Fibroblast of skin of left quadriceps (primary cell): ENCODE measurements around the gene IPO11.

Source experiments
- DNase-seq, 2 experiments: peaks; one replicate each; pipeline ENCODE4 v3.0.0-alpha.2; 2013; ENCODE audit warnings: low read depth in 2 of 2

Gene IPO11

GRCh38 chr5:62412549-62413329, at the start of gene IPO11:
IPO11 (plus strand) TSS chr5:62412763; CDS start chr5:62437280, 24,517 bp downstream.
- DNase-seq, result peak; percentile 98

DNA sequence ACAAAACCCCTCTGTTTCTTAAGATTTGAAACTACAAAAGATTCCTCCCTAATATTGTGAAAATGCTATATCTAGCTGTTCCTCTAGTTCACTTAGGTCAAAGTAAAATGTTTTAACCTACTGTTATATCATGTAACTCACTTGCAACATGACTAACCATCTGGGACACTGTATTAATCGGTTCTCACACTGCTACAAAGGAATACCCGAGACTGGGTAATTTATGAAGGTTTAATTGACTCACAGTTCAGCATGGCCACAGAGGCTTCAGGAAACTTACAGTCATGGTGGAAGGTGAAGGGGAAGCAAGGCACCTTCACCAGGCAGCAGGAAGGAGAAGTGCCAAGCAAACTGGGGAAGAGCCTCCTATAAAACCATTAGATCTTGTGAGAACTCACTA, 43.5 kb upstream of the IPO11 start:
- no peak for DNase-seq

GRCh38 chr5:62371409-62371808, 41.2 kb upstream of the IPO11 start:
- DNase-seq, result no peak

- no peak for DNase-seq
These were observed 40.0 kb upstream of the IPO11 start for GRCh38 chr5:62372600-62372999.

DNA sequence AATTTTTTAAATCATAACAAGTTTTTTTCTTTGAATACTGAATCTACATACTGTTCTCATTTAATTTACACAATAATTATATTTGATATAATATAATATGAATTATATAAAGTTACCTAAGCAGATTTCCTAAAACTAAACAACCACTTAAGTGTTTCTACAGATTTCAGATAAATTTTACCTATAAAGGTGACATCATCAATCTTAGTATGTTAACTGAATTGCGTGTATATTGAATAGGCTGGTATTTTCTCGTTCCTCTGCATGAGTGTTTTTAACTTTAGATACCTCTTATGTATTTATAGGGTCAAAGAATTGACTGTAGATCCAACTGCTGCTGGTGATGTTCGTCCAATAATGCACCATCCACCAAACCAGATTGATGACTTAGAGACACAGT, 39.2 kb upstream of the IPO11 start:
- no peak for DNase-seq

- DNase-seq, result no peak
These were observed 38.5 kb upstream of the IPO11 start for GRCh38 chr5:62374090-62374489.

DNA sequence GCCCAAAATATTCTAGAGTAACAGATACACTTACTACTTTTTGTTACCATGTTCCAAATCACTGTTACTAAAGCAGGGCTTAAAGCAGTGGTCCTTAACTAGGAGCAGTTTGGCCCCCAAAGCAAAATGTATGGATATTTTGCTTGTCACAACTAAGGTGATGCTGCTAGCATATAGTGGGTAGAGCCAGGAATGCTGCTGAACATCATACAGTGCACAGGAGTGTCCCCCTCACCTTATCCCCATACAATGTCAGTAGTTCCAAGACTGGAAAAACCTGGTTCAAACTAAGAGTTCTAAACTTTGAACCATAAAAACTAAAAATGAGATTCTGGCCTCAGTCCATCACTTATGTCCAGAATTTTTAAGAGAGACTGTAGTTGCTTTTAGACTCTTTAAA, 36.9 kb upstream of the IPO11 start:
- no peak for DNase-seq

- DNase-seq, result no peak
These were observed 36.5 kb upstream of the IPO11 start for GRCh38 chr5:62376064-62376463.

DNA sequence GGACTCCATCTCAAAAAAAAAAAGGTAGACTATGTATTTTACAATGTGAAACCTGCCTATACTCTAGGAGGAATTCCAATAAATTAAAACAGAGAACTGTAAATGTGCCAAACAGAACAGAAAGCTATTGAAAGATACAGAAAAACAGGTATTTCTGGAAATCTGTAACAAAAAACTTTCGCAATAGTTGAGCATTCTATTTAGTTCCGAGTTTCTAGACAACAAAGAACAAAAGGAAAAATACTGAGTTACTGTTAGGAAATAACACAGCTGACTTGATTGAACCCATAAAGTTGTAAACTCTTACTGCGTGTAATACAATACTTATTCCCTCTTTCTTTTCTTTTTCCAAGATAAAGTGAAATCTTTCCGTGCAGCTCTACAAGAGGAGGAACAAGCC, 27.4 kb upstream of the IPO11 start:
- DNase-seq, result no peak

- DNase-seq, result no peak
These were observed 26.7 kb upstream of the IPO11 start for GRCh38 chr5:62385816-62386400.

- no peak for DNase-seq
These were observed 25.7 kb upstream of the IPO11 start for GRCh38 chr5:62386824-62387223.

DNA sequence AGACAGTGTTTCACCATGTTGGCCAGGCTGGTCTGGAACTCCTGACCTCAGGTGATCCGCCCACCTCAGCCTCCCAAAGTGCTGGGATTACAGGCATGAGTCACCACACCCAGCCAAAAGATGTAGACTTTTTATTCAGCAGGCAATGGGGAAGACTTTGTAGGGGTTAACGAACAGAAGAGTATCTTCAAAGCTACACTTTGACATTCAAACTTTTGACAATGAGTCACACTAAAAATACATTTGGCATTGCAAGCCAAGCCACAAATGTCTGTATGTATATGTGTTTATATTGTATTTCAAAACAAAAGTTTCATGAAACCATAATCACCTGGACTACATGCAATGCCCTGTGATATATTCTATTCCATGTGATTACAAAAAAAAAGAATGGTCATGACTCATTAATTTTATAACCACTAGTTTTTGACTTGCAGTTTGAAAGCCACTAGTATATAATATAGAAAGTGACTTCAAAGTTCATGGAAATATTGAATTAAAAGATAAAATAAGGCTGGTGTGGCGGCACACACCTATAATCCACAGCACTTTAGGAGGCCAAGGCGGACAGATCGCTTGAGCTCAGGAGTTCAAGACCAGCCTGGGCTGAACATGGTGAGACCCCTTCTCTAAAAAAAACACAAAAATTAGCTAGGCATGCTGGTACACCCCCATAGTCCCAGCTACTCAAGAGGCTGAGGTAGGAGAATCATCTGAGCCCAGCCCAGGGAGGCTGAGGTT, 17.2 kb upstream of the IPO11 start:
- DNase-seq, result peak in 1 of 2 experiments; percentile 4

DNA sequence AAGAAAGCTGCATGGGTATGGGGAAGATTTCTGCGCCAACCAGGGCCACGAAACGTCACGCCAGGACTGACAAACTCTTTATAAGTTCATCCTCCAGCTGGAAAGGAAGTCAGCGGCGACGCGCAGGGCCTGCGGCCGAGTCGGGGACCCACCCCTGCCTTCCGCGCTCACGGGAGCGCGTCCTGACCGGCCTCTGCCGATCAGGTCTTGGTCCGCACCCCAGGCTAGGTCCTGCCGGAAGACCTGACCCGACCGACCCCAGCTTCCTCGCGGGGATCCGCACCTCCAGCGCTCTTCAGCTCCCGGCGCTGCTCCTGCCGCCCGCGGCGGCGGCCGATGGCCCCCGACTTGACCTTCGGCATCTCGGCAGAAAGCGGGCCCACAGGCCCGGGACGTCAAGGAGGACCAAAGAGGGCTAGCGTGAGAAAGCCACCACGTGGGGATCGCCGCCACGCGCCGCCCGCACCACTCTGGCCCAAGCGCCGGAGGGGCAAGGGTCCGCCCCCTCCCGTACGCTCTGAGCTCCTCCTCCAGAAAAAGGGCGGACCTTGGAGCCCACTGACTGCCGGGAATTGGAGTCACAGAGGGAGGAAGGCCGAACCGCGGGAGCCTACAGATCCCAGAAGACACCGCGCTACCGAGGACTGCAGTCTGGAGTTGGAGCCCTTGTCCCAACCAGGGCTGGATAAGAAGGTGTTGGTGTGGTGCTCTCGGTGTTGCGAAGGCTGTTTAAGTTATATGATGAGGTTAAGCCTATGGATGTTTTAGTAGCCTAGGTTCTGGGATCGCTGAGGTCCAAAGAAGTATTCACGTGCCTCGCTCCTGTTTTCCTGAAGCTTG, 8.9 kb upstream of the IPO11 start, which contains the start of gene DIMT1:
Gene DIMT1, minus strand, starts transcription at position 495 of the 840 bp plus-strand sequence. Its CDS starts 133 bp downstream, at position 362.
- DNase-seq, result peak; percentile 94 to 95

- no peak for DNase-seq
These were observed 1.1 kb downstream of the IPO11 start for GRCh38 chr5:62413711-62414110.

GRCh38 chr5:62418462-62419076, 6.0 kb downstream of the IPO11 start:
- DNase-seq, result no peak

GRCh38 chr5:62419609-62420008, 7.0 kb downstream of the IPO11 start:
- no peak for DNase-seq

DNA sequence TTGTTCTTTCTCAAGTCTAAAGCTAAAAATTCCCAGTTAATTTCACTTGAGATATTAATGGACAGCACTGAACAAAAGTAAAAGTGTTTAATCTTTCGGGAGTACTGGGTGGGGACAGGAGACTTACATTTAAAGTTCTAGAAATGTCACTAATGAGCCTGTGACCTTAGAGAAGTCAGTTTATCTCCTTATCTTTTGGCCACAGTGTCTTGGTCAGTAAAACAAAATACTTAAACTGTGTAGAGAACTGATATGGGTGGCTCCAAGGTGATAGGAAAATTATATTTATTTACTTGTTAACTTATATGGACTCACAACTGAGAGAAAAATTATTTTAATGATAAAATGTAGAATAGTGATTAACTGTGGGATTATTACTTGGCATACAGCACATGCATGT, 8.9 kb downstream of the IPO11 start:
- no peak for DNase-seq

DNA sequence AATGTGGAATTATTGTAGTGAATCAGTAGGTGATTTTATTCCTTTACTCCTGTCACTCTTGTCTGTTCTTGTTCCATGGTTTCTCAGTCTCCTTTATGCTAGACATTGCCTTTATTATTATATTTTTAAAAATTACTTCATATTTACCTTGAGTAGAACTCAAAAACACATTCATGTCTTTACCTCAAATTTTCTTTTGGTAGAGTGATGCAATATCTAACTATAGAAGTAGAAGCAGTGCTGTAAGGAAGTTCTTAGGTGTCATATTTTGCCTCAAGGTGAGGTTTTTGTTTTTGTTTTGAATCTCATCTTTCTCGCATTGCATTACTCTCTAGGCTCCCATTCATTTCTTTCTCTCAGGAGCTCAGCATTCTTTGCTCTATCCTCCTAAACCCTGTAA, 12.2 kb downstream of the IPO11 start:
- no peak for DNase-seq

GRCh38 chr5:62431735-62432620, 19.4 kb downstream of the IPO11 start:
- no peak for DNase-seq

DNA sequence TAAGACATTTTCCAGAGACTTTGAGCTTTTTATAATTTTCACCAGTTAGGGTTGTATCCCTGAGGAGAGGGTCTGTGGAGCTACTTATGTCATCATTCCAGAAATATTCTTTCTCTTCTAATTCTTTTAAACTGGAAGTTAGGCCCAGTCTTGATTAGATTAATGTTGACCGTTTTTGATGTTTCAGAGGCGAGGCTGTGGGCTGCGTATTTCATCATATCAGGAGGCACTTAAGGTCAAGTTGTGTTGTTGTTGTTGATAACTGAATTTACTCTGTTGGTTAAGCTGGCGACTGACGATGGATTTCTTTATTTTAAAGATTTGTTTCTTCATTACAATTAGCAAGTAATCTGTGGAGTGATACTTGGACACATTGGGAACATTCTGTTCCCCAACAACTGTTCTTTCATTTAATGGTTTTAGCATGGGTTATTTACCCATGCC, 20.1 kb downstream of the IPO11 start:
- no peak for DNase-seq
